ENCODE data around the gene SLC50A1. TPM values are rescaled to one million over a fixed set of nuclear protein-coding genes. Genes with fewer than 3 reads are reported as not detected.

The SLC50A1 gene
- 10 to 100 TPM; 31.7 to 33.5 (median 32.7) TPM for total RNA-seq
- 38.6 TPM for total RNA-seq (2013)

DNA sequence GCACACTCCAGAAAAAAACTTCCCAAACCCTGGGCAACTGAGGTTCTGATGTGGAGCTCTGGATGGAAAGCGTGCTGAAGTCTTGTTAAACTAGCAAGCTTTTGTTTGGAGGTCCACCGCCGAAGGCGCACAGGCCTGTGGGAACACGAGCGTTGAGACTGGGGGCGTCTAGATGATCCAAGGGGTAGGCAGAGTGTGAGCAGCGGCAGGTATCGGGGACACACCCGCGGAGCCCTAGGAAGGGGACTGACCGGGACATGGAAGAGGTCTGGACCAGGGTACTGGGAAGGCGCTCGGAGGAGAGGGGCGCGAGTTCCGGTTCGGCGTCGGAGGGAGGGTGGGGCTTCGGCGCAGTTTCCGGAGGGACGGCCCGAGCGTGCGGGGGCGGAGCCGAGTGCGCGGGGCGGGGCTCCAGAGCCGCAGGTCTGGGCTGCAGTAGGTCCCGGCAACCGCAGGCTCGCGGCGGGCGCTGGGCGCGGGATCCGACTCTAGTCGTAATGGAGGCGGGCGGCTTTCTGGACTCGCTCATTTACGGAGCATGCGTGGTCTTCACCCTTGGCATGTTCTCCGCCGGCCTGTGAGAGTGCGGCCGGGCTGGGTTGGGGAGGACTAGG, at the start of gene SLC50A1:
TSS of gene SLC50A1 (plus strand) at position 438 of the 614 bp plus-strand sequence. CDS start at position 498, 60 bp downstream.
- Histone ChIP-seq H3K36me3 (ENCODE audit: control insufficient read depth, insufficient read depth, low read length) (no peaks in the 10 kb centered on the region), H3K27ac (ENCODE audit: low read length) (peak within 1 kb of the TSS; percentile 100), H3K4me1 (ENCODE audit: control insufficient read depth, insufficient read depth, low read length) (peaks cover 37% of the 10 kb centered on the region), H3K27me3 (ENCODE audit: control insufficient read depth, insufficient read depth, low read length) (no peaks in the 10 kb centered on the region), H3K9me3 (ENCODE audit: control insufficient read depth, insufficient read depth, low read length) (no peaks in the 10 kb centered on the region), H3K4me3 (ENCODE audit: low read length) (peak within 1 kb of the TSS; percentile 98)
- intact Hi-C loops (cut with micrococcal nuclease) = no loop called here
- H3K4me3 Mint-ChIP-seq = peak within 1 kb of the TSS; percentile 100
- H3K27me3 Mint-ChIP-seq (ENCODE audit: low read depth in 2 of 2) = peaks cover 5 to 6% of the 10 kb centered on the region in 2 donors
- TF ChIP-seq, protein P1, sequence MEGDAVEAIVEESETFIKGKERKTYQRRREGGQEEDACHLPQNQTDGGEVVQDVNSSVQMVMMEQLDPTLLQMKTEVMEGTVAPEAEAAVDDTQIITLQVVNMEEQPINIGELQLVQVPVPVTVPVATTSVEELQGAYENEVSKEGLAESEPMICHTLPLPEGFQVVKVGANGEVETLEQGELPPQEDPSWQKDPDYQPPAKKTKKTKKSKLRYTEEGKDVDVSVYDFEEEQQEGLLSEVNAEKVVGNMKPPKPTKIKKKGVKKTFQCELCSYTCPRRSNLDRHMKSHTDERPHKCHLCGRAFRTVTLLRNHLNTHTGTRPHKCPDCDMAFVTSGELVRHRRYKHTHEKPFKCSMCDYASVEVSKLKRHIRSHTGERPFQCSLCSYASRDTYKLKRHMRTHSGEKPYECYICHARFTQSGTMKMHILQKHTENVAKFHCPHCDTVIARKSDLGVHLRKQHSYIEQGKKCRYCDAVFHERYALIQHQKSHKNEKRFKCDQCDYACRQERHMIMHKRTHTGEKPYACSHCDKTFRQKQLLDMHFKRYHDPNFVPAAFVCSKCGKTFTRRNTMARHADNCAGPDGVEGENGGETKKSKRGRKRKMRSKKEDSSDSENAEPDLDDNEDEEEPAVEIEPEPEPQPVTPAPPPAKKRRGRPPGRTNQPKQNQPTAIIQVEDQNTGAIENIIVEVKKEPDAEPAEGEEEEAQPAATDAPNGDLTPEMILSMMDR (IDR thresholded peaks at IDR 0.05) = no peak
- H3K4me1 Mint-ChIP-seq = peaks cover 22 to 48% of the 10 kb centered on the region in 2 donors
- ATAC-seq = peak; percentile 80 to 93 (median 85)
- H3K36me3 Mint-ChIP-seq = no peaks in the 10 kb centered on the region
- WGBS (ENCODE audit: insufficient coverage) = under 1% methylated on average over 52 of the region's 52 CpGs
- peak within 1 kb of the TSS; percentile 99 for H3K27ac Mint-ChIP-seq
- no peaks in the 10 kb centered on the region for H3K9me3 Mint-ChIP-seq
- DNase-seq = peak; percentile 93 to 96

DNA sequence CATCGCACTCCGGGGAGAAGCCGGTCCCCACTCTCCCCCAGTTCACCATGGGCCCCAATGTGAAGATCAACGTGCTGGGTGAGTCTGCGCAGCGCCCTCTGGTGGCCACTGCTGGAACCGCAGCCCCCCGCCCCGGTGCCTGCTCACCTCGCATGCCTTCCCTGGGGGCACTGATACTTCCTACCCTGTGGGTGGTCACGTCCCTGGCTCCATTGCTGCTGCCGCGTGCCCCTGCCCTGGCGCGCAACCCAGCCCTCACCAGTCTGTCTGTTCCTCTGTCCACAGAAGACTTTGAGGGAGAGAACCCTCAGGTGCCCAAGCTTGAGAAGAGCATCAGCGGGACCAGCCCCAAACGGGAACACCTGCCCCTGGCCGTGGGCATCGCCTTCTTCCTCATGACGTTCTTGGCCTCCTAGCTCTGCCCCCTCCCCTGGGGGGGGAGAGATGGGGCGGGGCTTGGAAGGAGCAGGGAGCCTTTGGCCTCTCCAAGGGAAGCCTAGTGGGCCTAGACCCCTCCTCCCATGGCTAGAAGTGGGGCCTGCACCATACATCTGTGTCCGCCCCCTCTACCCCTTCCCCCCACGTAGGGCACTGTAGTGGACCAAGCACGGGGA, 49.4 kb upstream of the SLC50A1 start:
- Histone ChIP-seq H3K27ac (ENCODE audit: low read length) (no peak overlapping the region), H3K4me1 (ENCODE audit: control insufficient read depth, insufficient read depth, low read length) (peaks cover 42% of the 10 kb centered on the region), H3K27me3 (ENCODE audit: control insufficient read depth, insufficient read depth, low read length) (peaks cover 31% of the 10 kb centered on the region), H3K4me3 (ENCODE audit: low read length) (peak overlapping the region; percentile 61), H3K9me3 (ENCODE audit: control insufficient read depth, insufficient read depth, low read length) (no peaks in the 10 kb centered on the region), H3K36me3 (ENCODE audit: control insufficient read depth, insufficient read depth, low read length) (no peaks in the 10 kb centered on the region)
- DNase-seq = peak; percentile 82 to 89
- H3K9me3 Mint-ChIP-seq = no peaks in the 10 kb centered on the region
- H3K36me3 Mint-ChIP-seq = no peaks in the 10 kb centered on the region
- H3K27me3 Mint-ChIP-seq (ENCODE audit: low read depth in 2 of 2) = peaks cover 14 to 22% of the 10 kb centered on the region in 2 donors
- H3K4me1 Mint-ChIP-seq = peaks cover 28 to 44% of the 10 kb centered on the region in 2 donors
- 12% methylated on average over 23 of the region's 24 CpGs for WGBS (ENCODE audit: insufficient coverage)
- peak; percentile 15 to 51 (median 24) for ATAC-seq
- TF ChIP-seq, protein P1 (IDR thresholded peaks at IDR 0.05) = peak; percentile 99
- H3K4me3 Mint-ChIP-seq = peak overlapping the region; percentile 79
- intact Hi-C loops (cut with micrococcal nuclease) = no loop called here
- peak overlapping the region; percentile 46 to 87 for H3K27ac Mint-ChIP-seq

- Histone ChIP-seq H3K4me1 (ENCODE audit: control insufficient read depth, insufficient read depth, low read length) (peaks cover 41% of the 10 kb centered on the region), H3K4me3 (ENCODE audit: low read length) (no peak overlapping the region), H3K27me3 (ENCODE audit: control insufficient read depth, insufficient read depth, low read length) (peaks cover 25% of the 10 kb centered on the region), H3K9me3 (ENCODE audit: control insufficient read depth, insufficient read depth, low read length) (no peaks in the 10 kb centered on the region), H3K27ac (ENCODE audit: low read length) (no peak overlapping the region), H3K36me3 (ENCODE audit: control insufficient read depth, insufficient read depth, low read length) (no peaks in the 10 kb centered on the region)
- H3K36me3 Mint-ChIP-seq = no peaks in the 10 kb centered on the region
- intact Hi-C loops (cut with micrococcal nuclease) = no loop called here
- peaks cover 6 to 16% of the 10 kb centered on the region in 2 donors for H3K27me3 Mint-ChIP-seq (ENCODE audit: low read depth in 2 of 2)
- H3K9me3 Mint-ChIP-seq = no peaks in the 10 kb centered on the region
- ATAC-seq (no peak), DNase-seq (peak in 1 of 2 donors; percentile 4)
- H3K4me3 Mint-ChIP-seq = no peak overlapping the region
- WGBS (ENCODE audit: insufficient coverage) = 83% methylated on average over 5 of the region's 8 CpGs
- TF ChIP-seq, protein P1 (IDR thresholded peaks at IDR 0.05) = no peak
- H3K4me1 Mint-ChIP-seq = peaks cover 21 to 37% of the 10 kb centered on the region in 2 donors
- H3K27ac Mint-ChIP-seq = no peak overlapping the region
Measured at GRCh38 chr1:155086856-155087535, 48.7 kb upstream of the SLC50A1 start.
